Vagina (tissue), 2 donors: ENCODE data around the gene DBN1. TPM values are rescaled to one million over a fixed set of nuclear protein-coding genes. Genes with fewer than 3 reads are reported as not detected.
A peak's percentile ranks its signal among the peaks of the same experiment; 100 is the strongest.

Source experiments
- DNase-seq, 2 donors: peaks; one replicate each; pipeline ENCODE4 v3.0.0-alpha.2; 2017; ENCODE audit errors: extremely low spot score in 2 of 2
- H3K27ac ChIP-seq: fragments of 200-600 bp; sonication (generic); one replicate; pipeline ENCODE4 v1.5.1; 2019
- H3K27me3 ChIP-seq: fragments of 200-600 bp; sonication (generic); one replicate; pipeline ENCODE4 v1.5.1; 2019
- H3K36me3 ChIP-seq, 2 donors: fragments of 200-600 bp; sonication (generic); one replicate each; pipeline ENCODE4 v1.5.1; 2017 to 2019
- H3K4me1 ChIP-seq: fragments of 200-600 bp; sonication (generic); one replicate; pipeline ENCODE4 v1.5.1; 2019
- H3K4me3 ChIP-seq, 2 donors: fragments of 200-600 bp; sonication (generic); 1 replicate in 1 of 2; 2 replicates in 1 of 2; pipeline ENCODE4 v1.5.1; 2016 to 2019
- H3K9me3 ChIP-seq: fragments of 200-600 bp; sonication (generic); one replicate; pipeline ENCODE4 v1.5.1; 2019
- CTCF ChIP-seq, 3 experiments: fragments of 450-650 bp in 2 of 3; fragments of 200-600 bp in 1 of 3; sonication (generic) in 1 of 3; IDR thresholded peaks; one replicate each; pipeline ENCODE4 v1.5.1; 2017 to 2019; ENCODE audit warnings: antibody characterized with exemption in 3 of 3, mild to moderate bottlenecking in 2 of 3, moderate library complexity in 2 of 3
- POLR2A ChIP-seq, 2 donors: fragments of 450-650 bp; IDR thresholded peaks; one replicate each; pipeline ENCODE4 v1.6.1; 2017; ENCODE audit warnings: antibody characterized with exemption in 2 of 2, mild to moderate bottlenecking in 2 of 2, moderate library complexity in 2 of 2
- POLR2AphosphoS5 ChIP-seq, 2 donors: sonication (generic); formaldehyde crosslinking; IDR thresholded peaks; one replicate each; pipeline ENCODE4 v1.9.0; 2017; ENCODE audit warnings: antibody characterized with exemption in 2 of 2, mild to moderate bottlenecking in 2 of 2, low read depth in 1 of 2; ENCODE audit not compliant: insufficient read depth in 1 of 2
- intact Hi-C: fragments of 100-400 bp; cut with DNase I; formaldehyde crosslinking; loops from one replicate; pipeline ENCODE4 v1.15.1; 2023
- total RNA-seq: library from RNA; depleted of rRNA; stranded (reverse); fragments of >200 nt; gene quantifications from one replicate; pipeline ENCODE4 v1.2.3, GENCODE V29; 2016

Gene DBN1
- total RNA-seq, 1 donor from 2014 or later = 69.0 TPM

GRCh38 chr5:177509991-177510566 lies 36.6 kb upstream of the DBN1 start:
- H3K4me3 ChIP-seq = peak overlapping the region in 1 of 2 donors; percentile 19
- no peaks in the 10 kb centered on the region for H3K9me3 ChIP-seq
- peaks cover 5% of the 10 kb centered on the region for H3K4me1 ChIP-seq
- TF ChIP-seq POLR2A (IDR thresholded peaks at IDR 0.05) (no peak), POLR2AphosphoS5 (IDR thresholded peaks at IDR 0.05; ENCODE audit: insufficient read depth in 1 of 2, low read depth in 1 of 2) (no peak), CTCF (IDR thresholded peaks at IDR 0.05) (no peak)
- DNase-seq = no peak
- peaks cover 0 to 44% of the 10 kb centered on the region in 2 donors for H3K36me3 ChIP-seq
- H3K27ac ChIP-seq = no peak overlapping the region
- H3K27me3 ChIP-seq = no peaks in the 10 kb centered on the region
- intact Hi-C loops = no loop called here

GRCh38 chr5:177509381-177509951 lies 36.0 kb upstream of the DBN1 start, which contains the start of gene DOK3:
Gene DOK3, minus strand, starts transcription at chr5:177509826. Its CDS starts 286 bp downstream, at chr5:177509540.
- DNase-seq = no peak
- Histone ChIP-seq H3K4me3 (peak within 1 kb of the TSS in 1 of 2 donors; percentile 19), H3K27ac (no peak within 1 kb of the TSS)

GRCh38 chr5:177508837-177509236 lies 35.4 kb upstream of the DBN1 start:
- TF ChIP-seq POLR2AphosphoS5 (IDR thresholded peaks at IDR 0.05; ENCODE audit: insufficient read depth in 1 of 2, low read depth in 1 of 2) (no peak), POLR2A (IDR thresholded peaks at IDR 0.05) (no peak), CTCF (IDR thresholded peaks at IDR 0.05) (no peak)
- no peak overlapping the region for H3K27ac ChIP-seq
- H3K4me3 ChIP-seq = peak overlapping the region in 1 of 2 donors; percentile 19
- peaks cover 0 to 32% of the 10 kb centered on the region in 2 donors for H3K36me3 ChIP-seq
- DNase-seq = no peak
- no peaks in the 10 kb centered on the region for H3K27me3 ChIP-seq
- intact Hi-C loops = no loop called here
- no peaks in the 10 kb centered on the region for H3K9me3 ChIP-seq
- peaks cover 5% of the 10 kb centered on the region for H3K4me1 ChIP-seq

More at GRCh38 chr5:177509381-177509951, 36.0 kb upstream of the DBN1 start, which contains the start of gene DOK3:
- no peak for TF ChIP-seq CTCF (IDR thresholded peaks at IDR 0.05)
- TF ChIP-seq POLR2AphosphoS5 (IDR thresholded peaks at IDR 0.05; ENCODE audit: insufficient read depth in 1 of 2, low read depth in 1 of 2) = no peak
- no peak for TF ChIP-seq POLR2A (IDR thresholded peaks at IDR 0.05)
- Histone ChIP-seq H3K27me3 (no peaks in the 10 kb centered on the region), H3K4me1 (peaks cover 5% of the 10 kb centered on the region), H3K36me3 (peaks cover 0 to 38% of the 10 kb centered on the region in 2 donors), H3K9me3 (no peaks in the 10 kb centered on the region)
- intact Hi-C loops = no loop called here

GRCh38 chr5:177508221-177508611 lies 34.8 kb upstream of the DBN1 start:
- TF ChIP-seq CTCF (IDR thresholded peaks at IDR 0.05) = no peak
- TF ChIP-seq POLR2AphosphoS5 (IDR thresholded peaks at IDR 0.05; ENCODE audit: insufficient read depth in 1 of 2, low read depth in 1 of 2) = no peak
- no peak for TF ChIP-seq POLR2A (IDR thresholded peaks at IDR 0.05)
- H3K4me1 ChIP-seq = peaks cover 5% of the 10 kb centered on the region
- H3K36me3 ChIP-seq = peaks cover 0 to 25% of the 10 kb centered on the region in 2 donors
- no peaks in the 10 kb centered on the region for H3K9me3 ChIP-seq
- H3K27ac ChIP-seq = no peak overlapping the region
- H3K4me3 ChIP-seq = peak overlapping the region in 1 of 2 donors; percentile 19
- H3K27me3 ChIP-seq = no peaks in the 10 kb centered on the region
- no peak for DNase-seq
- intact Hi-C loops = no loop called here
